Panc1 (cell line): ENCODE results near the gene RAB7A.

Source experiments
- POLR2AphosphoS5 ChIP-seq: IDR thresholded peaks from 2 replicates; pipeline ENCODE4 v1.6.1; 2012; ENCODE audit warnings: mild to moderate bottlenecking, low read depth, low read length, moderate library complexity
- SIN3A ChIP-seq: IDR thresholded peaks from 2 replicates; pipeline ENCODE4 v1.6.1; 2012; ENCODE audit warnings: low read depth, mild to moderate bottlenecking, low read length, moderate library complexity, borderline replicate concordance; ENCODE audit not compliant: insufficient read depth
- TF ChIP-seq, protein P1 (sequence below): fragments of 450-650 bp; IDR thresholded peaks from 2 replicates; pipeline ENCODE4 v1.5.1; 2017; ENCODE audit warnings: mild to moderate bottlenecking

DNA sequence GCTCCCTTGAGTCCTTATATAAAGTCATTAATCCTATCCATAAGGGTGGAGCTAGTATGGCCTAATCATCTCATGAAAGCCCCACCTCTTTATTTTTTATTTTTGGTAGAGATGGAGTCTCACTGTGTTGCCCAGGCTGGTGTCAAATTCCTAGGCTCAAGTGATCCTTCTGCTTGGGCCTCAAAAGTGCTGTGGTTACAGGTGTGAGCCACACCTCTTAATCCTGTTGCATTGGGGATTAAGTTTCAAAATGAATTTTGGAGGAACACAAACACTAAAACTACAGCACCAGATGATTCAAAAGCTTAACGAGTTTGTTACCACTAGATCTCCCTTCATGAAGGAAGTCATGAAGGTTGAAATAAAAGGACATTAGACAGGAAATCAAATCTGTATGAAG is 27.7 kb downstream of the RAB7A start:
- TF ChIP-seq, protein P1, sequence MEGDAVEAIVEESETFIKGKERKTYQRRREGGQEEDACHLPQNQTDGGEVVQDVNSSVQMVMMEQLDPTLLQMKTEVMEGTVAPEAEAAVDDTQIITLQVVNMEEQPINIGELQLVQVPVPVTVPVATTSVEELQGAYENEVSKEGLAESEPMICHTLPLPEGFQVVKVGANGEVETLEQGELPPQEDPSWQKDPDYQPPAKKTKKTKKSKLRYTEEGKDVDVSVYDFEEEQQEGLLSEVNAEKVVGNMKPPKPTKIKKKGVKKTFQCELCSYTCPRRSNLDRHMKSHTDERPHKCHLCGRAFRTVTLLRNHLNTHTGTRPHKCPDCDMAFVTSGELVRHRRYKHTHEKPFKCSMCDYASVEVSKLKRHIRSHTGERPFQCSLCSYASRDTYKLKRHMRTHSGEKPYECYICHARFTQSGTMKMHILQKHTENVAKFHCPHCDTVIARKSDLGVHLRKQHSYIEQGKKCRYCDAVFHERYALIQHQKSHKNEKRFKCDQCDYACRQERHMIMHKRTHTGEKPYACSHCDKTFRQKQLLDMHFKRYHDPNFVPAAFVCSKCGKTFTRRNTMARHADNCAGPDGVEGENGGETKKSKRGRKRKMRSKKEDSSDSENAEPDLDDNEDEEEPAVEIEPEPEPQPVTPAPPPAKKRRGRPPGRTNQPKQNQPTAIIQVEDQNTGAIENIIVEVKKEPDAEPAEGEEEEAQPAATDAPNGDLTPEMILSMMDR = no peak
- TF ChIP-seq SIN3A = no peak
- no peak for TF ChIP-seq POLR2AphosphoS5
